Measurements from ENCODE around the gene FKBP1A. TPM values are rescaled to one million over a fixed set of nuclear protein-coding genes. Genes with fewer than 3 reads are reported as not detected.

Gene FKBP1A
- total RNA-seq, 1 experiment from 2014 or later: 130 TPM

- DNase-seq (ENCODE audit: low read depth): no peak
Observed at GRCh38 chr20:1386323-1386722, 6.5 kb downstream of the FKBP1A start.

GRCh38 chr20:1383623-1384404 is 9.0 kb downstream of the FKBP1A start:
- DNase-seq (ENCODE audit: low read depth): no peak

- no peak for DNase-seq (ENCODE audit: low read depth)
Observed at GRCh38 chr20:1382670-1383069, 10.2 kb downstream of the FKBP1A start.

- DNase-seq (ENCODE audit: low read depth): no peak
Observed at GRCh38 chr20:1381753-1382591, 10.9 kb downstream of the FKBP1A start.

GRCh38 chr20:1378735-1379125 is 14.1 kb downstream of the FKBP1A start:
- no peak for DNase-seq (ENCODE audit: low read depth)

GRCh38 chr20:1377984-1378734 is 14.7 kb downstream of the FKBP1A start:
- DNase-seq (ENCODE audit: low read depth): peak; percentile 47

- no peak for DNase-seq (ENCODE audit: low read depth)
Observed at GRCh38 chr20:1377341-1377871, 15.4 kb downstream of the FKBP1A start.

GRCh38 chr20:1376408-1377270 is 16.2 kb downstream of the FKBP1A start:
- no peak for DNase-seq (ENCODE audit: low read depth)

- no peak for DNase-seq (ENCODE audit: low read depth)
Observed at GRCh38 chr20:1376007-1376406, 16.8 kb downstream of the FKBP1A start.

GRCh38 chr20:1375515-1375914 is 17.3 kb downstream of the FKBP1A start:
- peak; percentile 78 for DNase-seq (ENCODE audit: low read depth)

GRCh38 chr20:1374246-1374645 is 18.6 kb downstream of the FKBP1A start:
- no peak for DNase-seq (ENCODE audit: low read depth)

GRCh38 chr20:1373614-1374013 is 19.2 kb downstream of the FKBP1A start:
- no peak for DNase-seq (ENCODE audit: low read depth)

GRCh38 chr20:1373036-1373435 is 19.8 kb downstream of the FKBP1A start:
- DNase-seq (ENCODE audit: low read depth): no peak

- peak; percentile 34 for DNase-seq (ENCODE audit: low read depth)
Observed at GRCh38 chr20:1371830-1372539, 20.9 kb downstream of the FKBP1A start.

GRCh38 chr20:1371202-1371782 is 21.6 kb downstream of the FKBP1A start:
- peak; percentile 62 for DNase-seq (ENCODE audit: low read depth)

- peak; percentile 71 for DNase-seq (ENCODE audit: low read depth)
Observed at GRCh38 chr20:1370548-1371110, 22.2 kb downstream of the FKBP1A start.

GRCh38 chr20:1369970-1370369 is 22.9 kb downstream of the FKBP1A start:
- DNase-seq (ENCODE audit: low read depth): no peak

GRCh38 chr20:1368448-1369199 is 24.2 kb downstream of the FKBP1A start:
- DNase-seq (ENCODE audit: low read depth): peak; percentile 84

- DNase-seq (ENCODE audit: low read depth): no peak
Observed at GRCh38 chr20:1367479-1367878, 25.4 kb downstream of the FKBP1A start.
